ENCODE data around the gene HFM1.

Gene HFM1

DNA sequence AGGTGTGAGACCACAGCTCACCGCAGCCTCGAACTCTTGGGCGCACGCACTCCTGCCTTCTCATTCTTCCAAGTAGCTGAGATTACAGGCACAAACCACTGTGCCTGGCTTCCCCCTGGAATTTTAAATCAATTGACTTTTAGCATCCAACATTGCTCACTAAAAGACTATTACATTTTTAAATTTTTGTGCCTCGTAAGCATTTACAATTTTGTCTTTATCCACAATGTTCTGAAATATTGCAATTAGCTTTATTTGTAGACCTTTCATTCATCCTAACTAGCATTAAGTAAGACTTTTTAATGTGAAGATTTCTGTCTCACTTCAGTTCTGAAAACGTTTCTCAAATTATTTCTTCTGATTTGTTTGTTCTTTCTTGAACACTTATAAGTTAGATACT lies 122.9 kb downstream of the HFM1 start:
- TF ChIP-seq, protein P1, sequence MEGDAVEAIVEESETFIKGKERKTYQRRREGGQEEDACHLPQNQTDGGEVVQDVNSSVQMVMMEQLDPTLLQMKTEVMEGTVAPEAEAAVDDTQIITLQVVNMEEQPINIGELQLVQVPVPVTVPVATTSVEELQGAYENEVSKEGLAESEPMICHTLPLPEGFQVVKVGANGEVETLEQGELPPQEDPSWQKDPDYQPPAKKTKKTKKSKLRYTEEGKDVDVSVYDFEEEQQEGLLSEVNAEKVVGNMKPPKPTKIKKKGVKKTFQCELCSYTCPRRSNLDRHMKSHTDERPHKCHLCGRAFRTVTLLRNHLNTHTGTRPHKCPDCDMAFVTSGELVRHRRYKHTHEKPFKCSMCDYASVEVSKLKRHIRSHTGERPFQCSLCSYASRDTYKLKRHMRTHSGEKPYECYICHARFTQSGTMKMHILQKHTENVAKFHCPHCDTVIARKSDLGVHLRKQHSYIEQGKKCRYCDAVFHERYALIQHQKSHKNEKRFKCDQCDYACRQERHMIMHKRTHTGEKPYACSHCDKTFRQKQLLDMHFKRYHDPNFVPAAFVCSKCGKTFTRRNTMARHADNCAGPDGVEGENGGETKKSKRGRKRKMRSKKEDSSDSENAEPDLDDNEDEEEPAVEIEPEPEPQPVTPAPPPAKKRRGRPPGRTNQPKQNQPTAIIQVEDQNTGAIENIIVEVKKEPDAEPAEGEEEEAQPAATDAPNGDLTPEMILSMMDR (IDR thresholded peaks at IDR 0.05; ENCODE audit: low read depth, low read length), result no peak
- no peak overlapping the region for H3K4me3 ChIP-seq (ENCODE audit: low read depth, low read length)

DNA sequence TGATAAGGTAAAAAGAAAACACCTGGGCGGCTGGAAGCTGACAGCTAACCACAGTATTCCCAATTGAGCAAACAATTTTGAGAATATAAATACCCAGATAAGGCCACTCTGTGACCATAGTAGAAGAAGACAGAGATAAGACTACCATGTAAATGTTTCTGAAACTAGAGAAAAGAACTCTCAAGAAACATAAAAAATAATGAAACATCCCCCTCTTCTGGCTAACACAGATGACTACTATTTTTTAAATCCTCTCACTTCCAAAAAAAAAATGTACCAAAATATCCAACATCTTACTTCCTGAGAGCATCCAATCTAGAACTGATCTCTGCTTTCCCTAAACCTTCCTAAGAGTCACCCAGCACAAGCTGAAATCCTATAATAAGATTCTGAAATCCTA lies 125.9 kb downstream of the HFM1 start:
- H3K4me3 ChIP-seq (ENCODE audit: low read depth, low read length), result no peak overlapping the region
- TF ChIP-seq, protein P1 (IDR thresholded peaks at IDR 0.05; ENCODE audit: low read depth, low read length), result no peak

DNA sequence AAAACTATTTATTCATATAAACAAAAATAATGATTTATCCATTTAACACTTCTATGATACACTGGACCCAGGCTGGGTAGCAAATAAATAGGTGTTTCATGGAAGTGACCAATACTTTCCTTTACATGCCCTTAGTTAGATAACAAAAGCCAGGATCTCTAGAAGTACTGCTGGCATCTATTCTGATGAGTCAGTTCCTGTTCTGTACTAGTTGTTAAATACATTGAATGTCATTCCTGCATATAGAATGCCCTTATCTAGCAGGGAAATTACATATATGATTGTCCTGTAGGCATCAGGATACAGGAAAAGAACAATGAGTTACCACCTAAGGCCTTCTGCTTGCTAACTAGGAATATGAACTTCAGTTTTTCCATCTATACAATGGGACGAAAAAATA lies 130.8 kb downstream of the HFM1 start:
- no peak overlapping the region for H3K4me3 ChIP-seq (ENCODE audit: low read depth, low read length)
- TF ChIP-seq, protein P1 (IDR thresholded peaks at IDR 0.05; ENCODE audit: low read depth, low read length), result no peak

DNA sequence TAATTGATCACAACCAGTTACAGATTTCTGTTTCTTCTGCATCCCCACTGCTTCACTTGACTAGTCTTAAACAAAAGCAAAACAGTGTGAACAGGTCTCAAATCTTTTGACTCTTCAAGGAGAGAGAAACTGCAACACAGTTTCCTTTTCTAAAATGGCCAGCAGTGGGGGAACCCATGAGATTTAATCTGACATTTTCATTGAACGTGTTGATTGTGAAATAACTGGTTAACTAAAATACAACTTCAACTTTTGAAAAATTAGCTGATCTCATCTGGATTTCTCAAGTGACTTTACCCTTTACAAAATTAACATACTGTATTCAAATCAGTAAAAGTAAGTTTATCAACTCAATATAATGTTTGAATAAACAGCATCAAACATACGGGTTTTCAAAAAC lies 143.0 kb downstream of the HFM1 start:
- no peak overlapping the region for H3K4me3 ChIP-seq (ENCODE audit: low read depth, low read length)
- TF ChIP-seq, protein P1 (IDR thresholded peaks at IDR 0.05; ENCODE audit: low read depth, low read length), result no peak

DNA sequence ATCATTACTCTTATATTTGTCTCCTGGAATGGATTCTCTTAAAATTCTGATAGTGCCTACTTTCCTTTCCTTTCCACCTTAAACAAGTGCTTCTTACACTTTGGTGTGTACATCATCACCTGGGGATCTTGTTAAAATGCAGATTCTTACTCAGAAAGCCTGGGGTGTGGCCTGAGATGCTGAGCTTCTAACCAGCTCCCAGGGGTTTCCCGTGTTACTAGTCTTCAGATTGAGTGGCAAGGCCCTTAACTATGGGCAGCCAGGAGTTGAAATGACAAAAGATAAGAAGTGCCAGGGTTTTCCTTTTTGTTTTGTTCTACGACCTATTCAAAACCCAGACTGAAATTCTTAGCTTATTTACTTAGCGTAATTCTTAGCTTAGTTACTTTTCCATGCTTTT lies 159.2 kb downstream of the HFM1 start:
- TF ChIP-seq, protein P1 (IDR thresholded peaks at IDR 0.05; ENCODE audit: low read depth, low read length), result no peak
- H3K4me3 ChIP-seq (ENCODE audit: low read depth, low read length), result no peak overlapping the region

DNA sequence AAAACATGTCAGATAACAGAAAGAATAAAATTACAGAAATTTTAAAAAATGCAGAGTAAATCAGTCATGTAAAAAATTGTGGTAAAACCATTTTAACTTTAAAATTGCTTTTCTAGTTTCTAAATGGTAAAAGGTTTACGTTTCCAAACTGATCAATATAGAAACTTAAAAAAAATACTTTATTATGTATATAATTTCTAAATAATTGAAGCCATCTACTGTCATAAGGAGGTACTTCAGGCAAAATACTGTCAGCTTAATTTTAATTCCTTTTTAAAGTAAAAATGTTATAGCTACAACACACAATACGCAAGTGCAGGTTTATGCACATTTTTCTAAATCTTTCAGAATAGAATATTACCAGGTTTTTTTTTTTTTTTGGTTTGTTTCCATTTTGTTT lies 159.9 kb downstream of the HFM1 start:
- no peak overlapping the region for H3K4me3 ChIP-seq (ENCODE audit: low read depth, low read length)
- TF ChIP-seq, protein P1 (IDR thresholded peaks at IDR 0.05; ENCODE audit: low read depth, low read length), result no peak

DNA sequence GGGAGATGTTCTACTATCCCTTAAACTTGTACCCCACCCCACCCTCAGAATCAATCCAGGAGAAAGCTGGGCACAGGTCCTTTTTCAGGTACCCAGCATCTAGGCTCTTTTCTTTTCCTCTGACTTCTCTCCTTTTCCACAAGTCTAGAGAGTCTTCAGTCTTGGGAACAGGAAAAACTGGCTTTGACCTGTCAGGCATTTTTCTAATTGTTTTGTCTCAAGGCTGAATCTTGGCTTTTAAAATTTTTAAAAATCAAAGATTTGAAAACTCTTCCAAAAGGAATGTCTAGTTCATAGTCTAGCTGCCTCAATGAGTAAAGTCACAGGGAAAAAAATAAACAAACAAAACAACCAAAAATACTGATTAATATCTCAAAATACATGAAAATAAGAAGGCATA lies 161.5 kb downstream of the HFM1 start:
- TF ChIP-seq, protein P1 (IDR thresholded peaks at IDR 0.05; ENCODE audit: low read depth, low read length), result no peak
- H3K4me3 ChIP-seq (ENCODE audit: low read depth, low read length), result no peak overlapping the region

Measured in WI38 (cell line).